Mammary epithelial cell (primary cell): ENCODE data around the gene GPC6.

ENCODE experiments used
- CTCF ChIP-seq, 2 donors: IDR thresholded peaks in 1 of 2; conservative IDR thresholded peaks in 1 of 2; 2 replicates each; pipeline ENCODE4 v1.5.1; 2011 to 2012; ENCODE audit warnings: inconsistent platforms in 2 of 2, low read length in 2 of 2, mild to moderate bottlenecking in 2 of 2, control low read depth in 1 of 2, low read depth in 1 of 2; ENCODE audit not compliant: insufficient read depth in 1 of 2; ENCODE audit errors: extremely low read depth in 1 of 2
- EZH2 ChIP-seq: IDR thresholded peaks from 2 replicates; pipeline ENCODE4 v1.6.1; 2012; ENCODE audit warnings: low read length, inconsistent platforms, borderline replicate concordance

- TF ChIP-seq CTCF (conservative IDR thresholded peaks at IDR 0.05 in 1 of 2, IDR thresholded peaks at IDR 0.05 in 1 of 2; ENCODE audit: extremely low read depth in 1 of 2, insufficient read depth in 1 of 2, low read depth in 1 of 2, low read length in 2 of 2) = no peak
- TF ChIP-seq EZH2 = no peak
Observed at GRCh38 chr13:94342436-94343242, 1116.0 kb downstream of the GPC6 start.
